GM10266 (cell line): ENCODE data around the gene DHRS13.
"Not testable (repeated sequence)": the region's sequence is repeated elsewhere in the genome, so short reads cannot be mapped to it uniquely, and the experiment has no call there.

Experiments
- DNase-seq: peaks from one replicate; pipeline ENCODE4 v3.0.0; 2012; ENCODE audit errors: extremely low spot score
- TF ChIP-seq, protein P1 (sequence below): IDR thresholded peaks from 2 replicates; pipeline ENCODE4 v1.5.1; 2012; ENCODE audit warnings: mild to moderate bottlenecking, low read depth; ENCODE audit not compliant: control insufficient read depth, insufficient read depth; ENCODE audit errors: missing control alignments

The DHRS13 gene

GRCh38 chr17:28878981-28879380 lies 23.9 kb downstream of the DHRS13 start:
- DNase-seq: no peak
- TF ChIP-seq, protein P1, sequence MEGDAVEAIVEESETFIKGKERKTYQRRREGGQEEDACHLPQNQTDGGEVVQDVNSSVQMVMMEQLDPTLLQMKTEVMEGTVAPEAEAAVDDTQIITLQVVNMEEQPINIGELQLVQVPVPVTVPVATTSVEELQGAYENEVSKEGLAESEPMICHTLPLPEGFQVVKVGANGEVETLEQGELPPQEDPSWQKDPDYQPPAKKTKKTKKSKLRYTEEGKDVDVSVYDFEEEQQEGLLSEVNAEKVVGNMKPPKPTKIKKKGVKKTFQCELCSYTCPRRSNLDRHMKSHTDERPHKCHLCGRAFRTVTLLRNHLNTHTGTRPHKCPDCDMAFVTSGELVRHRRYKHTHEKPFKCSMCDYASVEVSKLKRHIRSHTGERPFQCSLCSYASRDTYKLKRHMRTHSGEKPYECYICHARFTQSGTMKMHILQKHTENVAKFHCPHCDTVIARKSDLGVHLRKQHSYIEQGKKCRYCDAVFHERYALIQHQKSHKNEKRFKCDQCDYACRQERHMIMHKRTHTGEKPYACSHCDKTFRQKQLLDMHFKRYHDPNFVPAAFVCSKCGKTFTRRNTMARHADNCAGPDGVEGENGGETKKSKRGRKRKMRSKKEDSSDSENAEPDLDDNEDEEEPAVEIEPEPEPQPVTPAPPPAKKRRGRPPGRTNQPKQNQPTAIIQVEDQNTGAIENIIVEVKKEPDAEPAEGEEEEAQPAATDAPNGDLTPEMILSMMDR: peak; percentile 40

- TF ChIP-seq, protein P1: no peak
- DNase-seq: no peak
Observed at GRCh38 chr17:28878158-28878910, 24.5 kb downstream of the DHRS13 start.

DNA sequence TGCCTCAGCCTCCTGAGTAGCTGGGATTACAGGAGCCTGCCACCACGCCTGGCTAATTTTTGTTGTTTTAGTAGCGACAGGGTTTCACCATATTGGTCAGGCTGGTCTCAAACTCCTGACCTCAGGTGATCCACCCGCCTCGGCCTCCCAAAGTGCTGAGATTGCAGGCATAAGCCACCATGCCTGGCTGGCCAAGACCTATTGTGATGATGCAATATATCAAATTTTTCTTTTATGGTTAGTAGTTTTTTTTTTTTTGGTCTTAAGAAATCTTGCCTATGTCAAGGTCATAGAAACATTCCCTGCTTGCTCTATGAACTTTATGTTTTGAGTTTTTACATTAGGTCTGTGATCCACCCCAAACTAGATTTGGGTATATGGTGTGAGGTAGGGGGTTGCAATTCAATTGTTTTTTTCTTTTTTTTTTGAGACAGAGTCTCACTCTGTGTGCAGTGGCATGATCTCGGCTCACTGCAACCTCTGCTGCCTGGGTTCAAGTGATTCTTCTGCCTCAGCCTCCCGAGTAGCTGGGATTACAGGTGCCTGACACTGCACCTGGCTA lies 25.6 kb downstream of the DHRS13 start:
- not testable (repeated sequence) for DNase-seq

DNA sequence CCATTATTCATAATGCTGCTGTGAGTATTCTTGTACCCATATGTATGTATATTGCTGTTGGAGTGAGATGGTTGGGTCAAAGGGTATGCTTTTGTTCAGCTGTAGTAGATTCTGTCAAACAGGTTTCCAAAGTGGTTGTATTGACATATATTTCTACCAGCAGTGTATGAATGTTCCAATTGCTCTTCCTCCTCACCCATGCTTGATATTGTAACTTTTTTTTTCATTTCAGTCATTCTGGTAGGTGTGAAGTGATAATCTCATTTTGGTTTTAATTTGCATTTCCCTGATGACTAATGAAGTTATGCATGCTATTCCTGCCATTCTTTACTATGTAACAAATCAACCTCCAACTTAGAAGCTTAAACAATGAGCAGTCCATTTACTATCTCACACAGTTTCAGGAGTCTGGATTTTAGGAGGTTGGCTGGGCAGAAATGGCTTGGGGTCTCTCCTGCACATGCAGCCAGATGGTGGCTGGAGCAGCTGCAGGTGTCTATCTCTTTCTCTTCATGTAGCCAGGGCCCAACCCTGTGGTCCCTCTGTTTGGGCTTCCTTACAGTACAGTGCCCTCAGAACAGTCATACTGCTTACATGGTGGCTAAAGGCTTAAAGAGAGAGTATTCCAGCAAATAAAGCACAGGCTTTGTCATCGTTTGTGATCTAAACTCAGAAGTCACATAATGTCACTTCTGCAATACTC lies 26.9 kb downstream of the DHRS13 start:
- DNase-seq: no peak
- TF ChIP-seq, protein P1: no peak

- DNase-seq: no peak
- TF ChIP-seq, protein P1: no peak
Observed at GRCh38 chr17:28874750-28875149, 28.1 kb downstream of the DHRS13 start.

- TF ChIP-seq, protein P1: no peak
- no peak for DNase-seq
Observed at GRCh38 chr17:28873839-28874238, 29.0 kb downstream of the DHRS13 start.

GRCh38 chr17:28871056-28871579 lies 31.8 kb downstream of the DHRS13 start:
- TF ChIP-seq, protein P1: no peak
- peak; percentile 81 for DNase-seq
